ENCODE results near the gene FAN1. TPM values are rescaled to one million over a fixed set of nuclear protein-coding genes. Genes with fewer than 3 reads are reported as not detected.
A peak's percentile ranks its signal among the peaks of the same experiment; 100 is the strongest.

Gene FAN1
- total RNA-seq, 1 experiment from 2014 or later, result 16.6 TPM

DNA sequence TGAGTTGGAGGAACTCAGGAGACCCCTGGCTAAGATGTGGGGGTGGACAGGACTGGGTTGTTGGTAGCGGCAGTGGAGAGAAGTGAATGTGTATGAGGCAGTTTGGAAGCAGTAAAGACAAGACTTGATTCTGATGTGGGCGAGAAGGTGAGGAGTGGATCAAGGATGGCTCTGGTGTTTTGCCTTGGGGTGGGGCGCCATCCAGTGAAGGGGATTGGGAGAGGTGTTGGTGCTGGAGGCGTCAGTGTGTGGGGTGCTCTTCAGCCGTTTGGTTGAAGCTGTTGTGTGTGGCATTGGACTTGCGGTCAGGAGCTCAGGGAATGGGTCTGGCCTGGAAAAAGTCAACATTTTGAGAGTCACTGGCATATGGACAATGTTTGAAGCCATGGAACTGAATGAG is 13.3 kb downstream of the FAN1 start:
- in situ Hi-C loops (cut with HindIII; ENCODE audit: low pct_unique_long_range_greater_than_20kb, low sequenced_read_pairs), result no loop called here
- no peak for DNase-seq (ENCODE audit: low read depth)

DNA sequence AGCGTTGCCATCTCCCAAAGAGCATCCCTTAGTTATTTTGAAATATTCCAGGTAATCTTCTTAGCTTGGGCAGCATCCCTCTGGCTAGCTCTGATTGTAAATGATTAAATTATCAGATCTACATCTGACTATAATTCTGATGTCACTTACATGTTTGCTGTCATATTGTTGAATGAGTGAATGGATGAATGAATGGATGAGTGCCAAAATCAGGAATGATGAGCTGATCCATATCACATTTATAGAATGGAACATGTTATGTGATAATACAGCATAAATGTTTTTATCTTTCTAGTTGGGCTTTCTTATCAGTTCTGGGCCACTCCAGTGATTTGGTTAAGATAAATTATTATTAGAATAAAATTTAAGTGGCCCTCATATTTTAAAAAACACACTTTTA is 14.0 kb downstream of the FAN1 start:
- no peak for DNase-seq (ENCODE audit: low read depth)
- in situ Hi-C loops (cut with HindIII; ENCODE audit: low pct_unique_long_range_greater_than_20kb, low sequenced_read_pairs), result no loop called here

DNA sequence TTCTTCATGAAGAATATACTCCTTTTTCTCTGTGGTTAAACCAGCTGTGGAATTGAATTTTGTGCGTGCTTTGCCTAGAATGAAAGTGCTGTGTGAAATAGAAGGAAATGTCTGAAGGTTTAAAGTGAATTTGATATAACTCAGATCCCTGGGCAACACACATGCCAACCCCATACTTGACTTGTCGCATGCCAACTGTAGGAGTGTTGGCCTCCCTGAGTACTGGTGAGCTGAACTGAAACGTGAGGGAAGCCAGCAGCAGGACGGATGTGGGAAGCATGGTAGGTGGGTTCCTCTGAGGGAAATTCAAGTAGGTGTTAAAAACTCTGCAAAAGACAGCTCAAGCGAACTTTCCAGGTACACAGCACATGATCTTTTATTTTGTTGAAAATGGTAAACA is 14.7 kb downstream of the FAN1 start:
- in situ Hi-C loops (cut with HindIII; ENCODE audit: low pct_unique_long_range_greater_than_20kb, low sequenced_read_pairs), result no loop called here
- DNase-seq (ENCODE audit: low read depth), result no peak

DNA sequence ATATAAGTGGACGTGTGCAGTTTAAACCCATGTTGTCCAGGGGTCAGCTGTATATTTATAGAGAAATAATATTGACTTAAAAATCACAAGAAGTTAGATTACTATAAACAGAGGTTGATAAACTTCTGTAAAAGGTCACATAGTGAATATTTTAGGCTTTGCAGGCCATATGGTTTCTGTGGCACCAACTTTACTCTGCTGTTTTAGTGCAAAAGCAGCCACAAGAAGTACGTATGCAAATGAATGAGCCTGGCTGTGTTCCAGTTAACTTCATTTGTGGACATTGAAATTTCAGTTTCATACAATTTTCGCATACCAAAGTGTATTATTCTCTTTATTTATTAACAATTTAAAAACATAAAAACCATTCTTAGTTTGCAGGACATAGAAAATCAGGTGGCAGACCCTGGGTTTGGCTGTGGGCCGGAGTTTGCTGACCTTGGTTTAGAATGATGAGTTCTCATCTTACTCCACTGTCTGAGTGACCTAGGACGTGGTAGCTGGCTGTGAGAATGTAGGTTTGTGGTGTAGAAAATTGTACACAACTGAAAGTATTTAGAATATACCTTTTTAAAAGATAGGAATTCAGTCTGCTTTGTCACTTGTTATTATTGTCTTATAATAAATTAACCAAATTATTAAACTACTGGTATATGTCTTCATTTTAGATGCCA is 16.3 kb downstream of the FAN1 start:
- no peak for DNase-seq (ENCODE audit: low read depth)
- in situ Hi-C loops (cut with HindIII; ENCODE audit: low pct_unique_long_range_greater_than_20kb, low sequenced_read_pairs), result no loop called here

DNA sequence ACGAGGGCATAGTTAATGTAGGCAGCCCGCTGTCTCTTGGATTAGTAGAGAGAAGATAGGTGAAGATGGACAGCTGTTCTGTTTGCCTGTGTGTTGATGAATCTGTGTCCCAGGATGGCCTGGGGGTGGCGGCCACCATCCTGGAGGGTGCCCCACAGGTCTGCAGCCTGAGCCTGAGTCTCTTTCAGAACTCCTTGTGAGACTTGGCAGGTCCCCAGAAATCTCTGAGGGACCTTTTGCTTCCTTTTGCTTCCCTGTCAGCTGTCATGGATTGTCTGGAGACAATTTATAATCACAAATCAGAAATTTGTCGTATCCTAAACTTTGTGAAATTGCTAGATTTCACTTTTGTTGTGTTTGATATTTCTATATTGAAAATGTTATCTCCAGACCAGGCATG is 17.4 kb downstream of the FAN1 start:
- in situ Hi-C loops (cut with HindIII; ENCODE audit: low pct_unique_long_range_greater_than_20kb, low sequenced_read_pairs), result no loop called here
- no peak for DNase-seq (ENCODE audit: low read depth)

DNA sequence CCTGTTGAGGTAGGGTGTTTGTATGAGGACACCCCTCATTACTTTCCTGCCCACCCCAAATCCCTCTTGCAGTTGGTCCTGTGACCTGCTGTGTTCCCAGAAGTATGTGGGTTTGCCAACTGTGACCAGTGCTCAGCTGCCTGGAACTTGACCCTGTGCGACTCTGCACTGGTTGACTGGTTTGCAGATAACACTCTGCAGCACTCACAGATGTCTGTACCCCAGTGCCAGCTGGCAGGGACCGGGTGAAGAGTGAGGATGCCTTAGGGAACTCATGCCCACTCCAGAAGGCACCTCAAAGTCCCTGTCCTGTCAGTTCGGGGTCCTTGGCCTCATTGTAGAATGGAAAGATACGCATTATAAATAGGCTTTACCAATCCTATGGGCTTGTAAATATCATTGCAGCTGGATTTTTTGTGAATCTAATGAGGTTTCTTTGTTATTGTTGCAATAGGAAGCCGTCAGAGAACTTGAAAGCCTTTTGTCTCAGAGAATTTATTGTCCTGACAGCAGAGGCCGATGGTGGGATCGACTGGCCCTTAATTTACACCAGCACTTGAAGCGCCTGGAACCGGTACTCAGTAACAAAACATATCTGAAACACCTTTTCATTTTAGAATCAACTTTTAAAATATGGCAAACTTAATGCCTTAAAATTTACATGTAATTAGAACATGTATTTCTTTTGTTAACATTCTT is 18.2 kb downstream of the FAN1 start:
- DNase-seq (ENCODE audit: low read depth), result peak; percentile 83
- in situ Hi-C loops (cut with HindIII; ENCODE audit: low pct_unique_long_range_greater_than_20kb, low sequenced_read_pairs), result no loop called here

DNA sequence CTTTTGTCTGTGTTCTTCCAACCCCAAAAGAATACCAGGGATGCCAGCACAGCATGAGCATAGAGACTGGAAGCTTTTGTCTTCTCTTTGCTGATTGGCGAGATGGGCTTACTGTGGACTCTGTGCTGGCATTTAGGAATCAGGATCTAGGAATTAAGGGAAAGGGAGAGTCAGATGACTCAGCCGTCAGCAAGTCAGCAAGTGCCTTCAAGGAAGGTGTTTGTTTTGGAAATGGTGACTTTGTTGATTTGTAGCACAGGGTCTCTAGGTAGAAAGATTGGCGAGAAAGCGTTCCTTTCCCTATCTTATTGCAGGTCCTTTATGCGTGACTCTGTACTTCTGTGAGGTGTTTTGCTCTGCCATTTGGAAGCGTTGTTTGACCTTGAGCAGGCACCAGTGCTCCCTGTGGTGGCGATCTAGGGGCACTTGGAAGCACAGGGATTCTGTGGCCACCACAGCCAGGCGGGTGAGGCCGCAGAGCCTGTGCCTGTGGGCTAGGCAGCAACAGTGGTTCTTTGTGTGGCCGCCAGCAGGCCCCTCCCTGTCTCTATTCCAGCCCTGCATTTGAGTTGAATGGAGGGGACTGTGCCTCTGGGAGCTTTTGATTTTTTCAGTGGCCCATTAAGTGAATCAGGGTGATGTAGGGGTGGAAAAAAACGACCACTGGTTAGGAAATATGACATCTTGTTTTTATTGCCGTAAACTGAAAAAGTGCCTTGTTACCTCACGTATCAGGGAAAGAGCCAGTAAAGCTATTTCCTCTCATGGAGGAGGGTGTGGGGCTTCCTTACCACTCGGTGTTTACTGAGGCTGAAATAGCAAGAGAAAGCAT is 19.0 kb downstream of the FAN1 start:
- in situ Hi-C loops (cut with HindIII; ENCODE audit: low pct_unique_long_range_greater_than_20kb, low sequenced_read_pairs), result no loop called here
- DNase-seq (ENCODE audit: low read depth), result peak; percentile 93

DNA sequence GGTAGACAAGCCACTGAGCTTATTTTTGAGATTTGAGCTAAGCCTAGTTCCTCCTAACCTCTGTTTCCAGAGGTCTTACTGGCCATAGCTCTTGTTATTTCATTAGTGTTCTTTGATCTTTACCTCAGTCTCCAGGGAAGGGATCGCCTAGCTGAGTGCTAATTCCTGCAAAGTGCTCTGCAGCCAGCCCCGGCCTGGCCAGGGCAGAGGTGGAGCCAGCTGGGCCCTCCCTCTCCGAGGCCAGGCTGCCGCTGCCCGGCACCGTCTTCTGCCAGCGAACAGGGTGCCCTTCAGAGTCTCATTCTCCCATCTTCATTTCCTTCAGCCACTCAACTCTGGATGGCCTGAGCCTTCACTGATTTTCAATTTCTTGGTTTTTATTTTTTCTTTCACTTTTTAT is 19.7 kb downstream of the FAN1 start:
- DNase-seq (ENCODE audit: low read depth), result no peak
- in situ Hi-C loops (cut with HindIII; ENCODE audit: low pct_unique_long_range_greater_than_20kb, low sequenced_read_pairs), result no loop called here

DNA sequence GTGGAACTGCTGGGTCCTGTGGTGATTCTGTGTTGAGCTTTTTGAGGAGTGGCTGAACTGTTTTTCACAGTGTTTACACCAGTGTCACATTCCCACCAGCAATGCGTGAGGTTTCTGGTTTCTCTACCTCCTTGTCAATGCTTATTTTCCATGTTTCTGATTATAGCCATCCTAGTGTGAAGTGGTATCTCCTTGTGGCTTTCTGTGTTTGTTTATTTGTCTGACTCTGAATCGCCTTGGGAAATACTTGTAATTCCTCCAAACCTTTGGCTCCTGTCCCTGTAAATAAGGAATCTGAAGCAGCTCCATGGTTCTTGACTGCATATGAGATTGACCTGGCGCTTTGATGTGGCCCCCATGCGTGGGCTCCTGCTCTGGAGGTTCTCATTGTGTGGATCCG is 20.6 kb downstream of the FAN1 start:
- in situ Hi-C loops (cut with HindIII; ENCODE audit: low pct_unique_long_range_greater_than_20kb, low sequenced_read_pairs), result no loop called here
- DNase-seq (ENCODE audit: low read depth), result peak; percentile 81

DNA sequence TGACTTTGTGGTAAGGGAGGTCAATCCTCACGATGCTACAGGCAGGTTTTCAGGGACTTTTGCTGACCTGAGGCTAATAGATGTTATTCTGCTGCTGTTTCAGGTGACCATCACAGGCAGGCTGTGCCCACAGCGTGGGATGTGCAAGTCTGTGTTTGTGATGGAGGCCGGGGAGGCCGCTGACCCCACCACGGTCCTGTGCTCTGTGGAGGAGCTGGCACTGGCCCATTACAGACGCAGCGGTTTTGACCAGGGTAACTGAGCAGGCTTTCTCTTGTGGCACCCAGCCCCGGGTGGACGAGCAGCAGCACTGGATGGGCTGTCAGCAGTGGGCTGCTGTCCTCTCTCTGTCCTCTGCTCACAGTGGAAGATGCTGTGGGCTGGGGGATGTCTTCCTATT is 22.0 kb downstream of the FAN1 start:
- no peak for DNase-seq (ENCODE audit: low read depth)
- in situ Hi-C loops (cut with HindIII; ENCODE audit: low pct_unique_long_range_greater_than_20kb, low sequenced_read_pairs), result no loop called here

DNA sequence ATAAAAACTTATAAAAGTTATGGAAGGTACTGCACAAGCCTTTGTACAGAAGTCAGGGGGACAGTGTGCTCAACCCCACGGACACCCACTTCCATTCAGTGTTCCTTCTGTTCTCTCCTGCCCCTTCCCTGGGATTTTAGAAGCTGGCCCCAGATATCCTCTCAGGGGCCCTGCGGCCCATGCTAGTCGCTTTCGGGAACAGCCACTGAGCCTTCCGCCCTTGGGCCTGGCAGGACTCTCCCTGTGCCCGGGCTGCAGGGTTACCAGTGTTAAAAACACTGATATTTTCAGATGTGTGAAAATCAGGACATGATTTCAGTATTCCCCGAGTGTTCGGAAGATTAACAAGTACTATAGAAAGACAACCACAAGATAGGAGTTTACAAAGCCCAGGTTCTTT is 22.4 kb downstream of the FAN1 start:
- no peak for DNase-seq (ENCODE audit: low read depth)
- in situ Hi-C loops (cut with HindIII; ENCODE audit: low pct_unique_long_range_greater_than_20kb, low sequenced_read_pairs), result no loop called here

DNA sequence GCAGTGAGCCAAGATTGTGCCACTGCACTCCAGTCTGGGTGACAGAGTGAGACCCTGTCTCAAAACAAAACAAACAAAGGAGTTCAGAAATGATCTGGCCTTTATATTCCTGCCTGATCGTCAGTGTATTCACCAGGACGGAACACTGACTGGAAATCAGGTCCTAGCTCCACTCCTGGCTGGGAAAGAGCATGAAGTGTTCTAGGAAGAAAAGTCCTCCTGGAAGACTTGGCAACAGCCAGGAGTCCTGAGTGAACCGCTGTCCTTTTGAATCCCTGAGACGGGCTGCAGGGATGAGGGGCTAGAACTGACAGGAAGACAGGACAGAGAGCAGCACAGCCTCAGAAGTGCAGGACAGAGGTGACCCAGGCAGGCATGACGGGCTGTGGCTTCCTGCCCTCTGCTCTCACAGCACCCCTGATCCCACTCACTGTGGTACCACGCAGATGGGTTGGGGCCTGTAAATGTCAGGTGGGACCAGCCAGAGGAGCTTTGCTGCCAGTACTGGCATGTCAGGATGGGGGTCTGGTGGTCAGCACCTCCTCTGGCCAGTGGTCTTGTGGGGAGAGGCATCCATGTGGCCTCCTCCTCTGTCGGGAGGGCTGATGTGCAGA is 23.5 kb downstream of the FAN1 start:
- in situ Hi-C loops (cut with HindIII; ENCODE audit: low pct_unique_long_range_greater_than_20kb, low sequenced_read_pairs), result no loop called here
- DNase-seq (ENCODE audit: low read depth), result no peak

DNA sequence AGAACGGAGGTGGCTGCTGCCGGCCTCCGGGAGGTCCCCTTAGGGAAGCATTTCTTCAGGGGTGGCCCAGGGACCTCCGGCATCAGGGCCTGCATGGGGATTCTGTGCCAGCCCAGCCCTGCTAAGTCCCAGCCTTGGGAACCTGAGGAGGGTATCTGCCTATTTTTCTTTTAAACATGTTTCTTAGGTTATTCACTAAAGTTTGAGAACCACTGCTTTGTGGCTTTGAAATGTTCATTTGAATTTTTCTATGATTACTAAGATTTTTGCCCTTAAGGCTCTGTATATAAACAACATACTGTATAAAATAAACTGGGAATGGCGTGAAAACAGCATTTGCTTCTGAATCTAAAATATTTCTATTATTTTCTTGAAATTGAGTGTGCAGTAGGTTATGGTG is 24.4 kb downstream of the FAN1 start:
- in situ Hi-C loops (cut with HindIII; ENCODE audit: low pct_unique_long_range_greater_than_20kb, low sequenced_read_pairs), result no loop called here
- DNase-seq (ENCODE audit: low read depth), result no peak

DNA sequence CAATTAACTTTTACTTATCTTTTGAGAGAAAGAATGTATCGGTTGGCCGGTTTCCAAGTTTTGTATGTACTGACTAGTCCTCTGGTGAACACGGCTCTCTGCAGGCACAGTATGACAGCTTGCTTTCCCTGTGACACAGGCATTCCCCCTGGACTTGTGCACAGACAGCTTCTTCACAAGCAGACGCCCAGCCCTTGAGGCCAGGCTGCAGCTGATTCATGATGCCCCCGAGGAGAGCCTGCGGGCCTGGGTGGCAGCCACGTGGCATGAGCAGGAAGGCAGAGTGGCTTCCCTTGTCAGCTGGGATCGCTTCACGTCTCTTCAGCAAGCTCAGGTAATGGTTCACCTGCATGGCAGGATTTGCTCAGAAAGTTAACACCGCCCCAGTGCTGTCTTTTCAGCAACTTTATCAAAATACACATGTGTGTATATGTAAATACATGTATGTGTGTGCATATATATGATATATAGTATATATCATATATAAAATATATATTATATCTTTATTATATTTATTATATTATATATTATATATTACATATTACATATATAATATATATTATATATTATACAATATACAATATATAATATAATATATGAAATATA is 25.5 kb downstream of the FAN1 start:
- no peak for DNase-seq (ENCODE audit: low read depth)
- in situ Hi-C loops (cut with HindIII; ENCODE audit: low pct_unique_long_range_greater_than_20kb, low sequenced_read_pairs), result no loop called here

DNA sequence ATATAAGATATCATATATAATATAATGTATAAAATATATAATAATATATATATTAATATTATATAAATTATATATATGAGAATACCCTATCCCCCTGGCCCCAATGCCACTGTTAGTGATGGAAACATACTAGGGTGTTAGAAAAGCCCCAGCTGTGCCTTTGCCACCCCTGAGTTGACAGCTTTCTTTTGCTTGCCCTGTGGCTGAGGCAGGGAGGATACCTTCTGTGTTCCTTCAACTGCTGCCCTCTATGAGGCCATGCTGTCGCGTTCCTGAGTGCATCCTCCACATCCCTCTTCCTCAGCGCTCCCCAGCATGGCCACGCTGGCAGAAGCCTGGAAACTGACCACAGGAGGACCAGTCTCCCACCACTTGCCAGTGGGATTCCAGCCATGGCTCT is 26.3 kb downstream of the FAN1 start:
- in situ Hi-C loops (cut with HindIII; ENCODE audit: low pct_unique_long_range_greater_than_20kb, low sequenced_read_pairs), result no loop called here
- DNase-seq (ENCODE audit: low read depth), result no peak

DNA sequence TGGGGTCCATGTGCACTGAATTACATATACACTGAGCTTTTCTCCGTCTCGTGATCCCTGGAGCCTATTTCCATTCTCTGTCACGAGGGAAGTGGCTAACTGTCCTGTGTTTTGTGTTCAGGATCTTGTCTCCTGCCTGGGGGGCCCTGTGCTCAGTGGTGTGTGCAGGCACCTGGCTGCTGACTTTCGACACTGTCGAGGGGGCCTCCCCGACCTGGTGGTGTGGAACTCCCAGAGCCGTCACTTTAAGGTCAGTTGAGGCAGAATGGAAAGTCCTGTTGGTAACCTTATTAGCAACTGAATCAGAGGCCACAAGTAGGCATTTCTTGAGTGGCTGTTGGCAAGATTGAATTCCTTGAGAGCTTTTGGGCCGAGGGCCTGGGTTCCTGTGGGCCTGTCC is 26.7 kb downstream of the FAN1 start:
- in situ Hi-C loops (cut with HindIII; ENCODE audit: low pct_unique_long_range_greater_than_20kb, low sequenced_read_pairs), result no loop called here
- no peak for DNase-seq (ENCODE audit: low read depth)

DNA sequence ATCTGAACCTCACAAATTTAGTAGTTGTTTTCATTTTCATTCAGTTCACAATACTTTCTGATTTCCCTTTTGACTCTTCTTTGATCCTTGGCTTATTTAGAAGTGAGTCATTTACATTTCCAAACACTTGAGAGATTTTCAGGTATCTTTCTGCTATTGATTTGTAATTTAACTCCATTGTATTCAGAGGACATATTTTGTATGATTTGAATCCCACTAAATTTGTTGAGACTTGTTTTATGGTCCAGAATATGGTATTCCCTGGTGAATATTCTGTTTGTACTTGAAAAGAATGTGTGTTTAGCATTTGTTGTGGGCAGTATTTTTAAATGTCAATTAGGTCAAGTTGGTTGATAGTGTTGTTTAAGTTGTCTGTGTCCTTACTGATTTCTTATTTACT is 29.6 kb downstream of the FAN1 start:
- in situ Hi-C loops (cut with HindIII; ENCODE audit: low pct_unique_long_range_greater_than_20kb, low sequenced_read_pairs), result no loop called here

DNA sequence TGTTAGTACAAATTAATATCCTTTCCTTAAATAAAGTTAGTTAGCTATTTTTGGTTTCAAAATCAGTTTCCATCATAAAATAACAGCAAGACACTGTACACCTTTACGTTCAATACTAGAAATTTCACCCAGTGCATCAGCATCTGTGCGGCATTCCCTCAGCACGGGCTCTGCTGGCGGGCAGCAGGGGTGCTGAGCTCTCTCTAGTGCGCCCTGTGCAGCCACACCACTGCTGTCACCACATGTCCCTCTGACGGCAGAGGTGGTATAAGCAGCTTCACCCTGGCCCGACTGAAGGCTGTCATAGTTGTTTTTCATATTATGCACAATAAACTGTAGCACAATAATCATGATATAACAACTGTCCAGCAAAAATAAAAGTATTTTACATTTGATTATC is 35.4 kb downstream of the FAN1 start:
- in situ Hi-C loops (cut with HindIII; ENCODE audit: low pct_unique_long_range_greater_than_20kb, low sequenced_read_pairs), result no loop called here
- no peak for DNase-seq (ENCODE audit: low read depth)

More for the DNA sequence above, 29.6 kb downstream of the FAN1 start:
- no peak for DNase-seq (ENCODE audit: low read depth)

DNA sequence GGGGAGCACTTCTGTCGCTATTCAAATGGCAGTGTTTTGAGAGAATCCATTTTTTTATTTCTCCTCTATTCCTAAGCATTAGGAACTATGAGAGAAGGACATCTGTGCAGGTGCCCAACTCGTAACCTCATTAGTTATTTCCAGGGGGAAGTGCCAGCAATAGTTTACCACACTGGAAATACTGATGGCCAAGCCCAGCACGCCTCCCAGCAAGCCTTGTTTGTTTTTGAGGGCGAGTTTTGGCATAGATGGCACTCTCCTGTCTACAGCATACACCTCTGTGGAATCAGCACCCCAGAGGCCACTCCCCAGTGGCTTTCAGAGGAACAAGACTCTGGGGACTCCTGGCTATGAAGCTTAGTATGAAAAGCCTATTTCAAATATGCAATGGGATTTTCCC is 36.6 kb downstream of the FAN1 start:
- in situ Hi-C loops (cut with HindIII; ENCODE audit: low pct_unique_long_range_greater_than_20kb, low sequenced_read_pairs), result no loop called here

More for the DNA sequence above, 36.6 kb downstream of the FAN1 start:
- no peak for DNase-seq (ENCODE audit: low read depth)

All from Caki2 (cell line).